Choroid plexus epithelial cell (primary cell): ENCODE results near the gene PLXNA2.

Experiments used
- DNase-seq: peaks from one replicate; pipeline ENCODE4 v3.0.0-alpha.2; 2010; ENCODE audit warnings: low read depth
- H3K4me3 ChIP-seq: 2 replicates; pipeline ENCODE4 v1.5.1; 2011; ENCODE audit warnings: low read depth, mild to moderate bottlenecking, control low read depth, low read length, moderate library complexity
- CTCF ChIP-seq: conservative IDR thresholded peaks from 2 replicates; pipeline ENCODE4 v1.5.1; 2011; ENCODE audit warnings: low read depth, mild to moderate bottlenecking, control low read depth, inconsistent platforms, low read length, moderate library complexity

The PLXNA2 gene

DNA sequence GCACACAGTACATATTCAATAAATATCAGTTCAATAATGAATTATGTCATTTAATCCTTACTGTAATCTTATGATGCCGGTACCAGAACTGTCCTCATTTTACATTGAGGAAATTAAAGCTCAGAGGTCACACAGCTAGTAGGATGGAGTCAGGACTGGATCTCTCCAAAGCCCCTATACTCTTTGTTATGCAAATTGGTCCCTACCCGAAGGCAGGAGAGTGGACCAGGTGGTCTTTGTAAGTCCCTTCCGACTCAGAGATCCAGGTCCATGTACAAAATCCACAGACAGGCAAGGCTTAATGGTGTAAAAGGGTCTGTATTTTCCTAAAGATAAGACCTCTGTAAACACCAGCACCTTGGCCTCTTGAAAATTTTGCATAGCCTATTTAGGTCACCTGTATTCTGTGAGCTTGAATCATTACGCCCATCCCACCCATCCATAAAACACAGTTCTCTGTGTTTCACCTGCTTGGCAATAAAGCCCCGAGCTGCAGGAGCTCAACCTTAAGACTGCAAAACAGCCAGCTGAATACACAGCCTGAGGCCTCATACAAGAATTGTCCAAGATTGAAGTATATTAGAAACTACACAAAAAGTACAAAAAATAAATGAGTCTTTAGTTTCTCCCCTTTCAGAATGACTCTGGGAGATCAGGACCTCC lies 41.7 kb downstream of the PLXNA2 start:
- no peak for DNase-seq
- no peak overlapping the region for H3K4me3 ChIP-seq
- no peak for TF ChIP-seq CTCF

- TF ChIP-seq CTCF: no peak
- H3K4me3 ChIP-seq: no peak overlapping the region
- DNase-seq: peak; percentile 89
These were observed 43.0 kb downstream of the PLXNA2 start for GRCh38 chr1:208201229-208201628.

DNA sequence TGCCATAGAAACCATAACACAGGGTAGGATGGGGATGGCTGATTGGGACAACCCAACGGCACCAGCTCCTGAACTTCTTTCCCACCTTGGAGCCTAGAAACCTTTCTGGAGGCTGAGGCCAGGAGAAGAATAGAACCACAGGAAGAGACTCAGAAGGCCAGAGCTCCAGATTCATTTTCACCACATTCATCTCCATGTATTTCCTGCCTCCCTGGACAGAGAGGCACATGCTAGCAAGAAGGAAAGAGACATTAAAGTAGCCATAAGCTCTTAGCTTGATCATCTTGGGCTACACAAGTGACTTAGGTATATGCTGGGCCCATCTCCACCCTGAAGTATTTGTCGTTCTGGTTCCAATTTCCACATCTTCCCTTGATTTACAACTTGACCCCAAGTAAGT lies 44.1 kb downstream of the PLXNA2 start:
- no peak for TF ChIP-seq CTCF
- no peak for DNase-seq
- H3K4me3 ChIP-seq: no peak overlapping the region

GRCh38 chr1:208198236-208198635 lies 45.9 kb downstream of the PLXNA2 start:
- no peak for DNase-seq
- no peak overlapping the region for H3K4me3 ChIP-seq
- no peak for TF ChIP-seq CTCF

GRCh38 chr1:208194944-208195343 lies 49.2 kb downstream of the PLXNA2 start:
- TF ChIP-seq CTCF: no peak
- DNase-seq: no peak
- H3K4me3 ChIP-seq: no peak overlapping the region

- no peak overlapping the region for H3K4me3 ChIP-seq
- no peak for TF ChIP-seq CTCF
- DNase-seq: peak; percentile 85
These were observed 51.2 kb downstream of the PLXNA2 start for GRCh38 chr1:208192995-208193394.

GRCh38 chr1:208190784-208191183 lies 53.4 kb downstream of the PLXNA2 start:
- DNase-seq: no peak
- no peak for TF ChIP-seq CTCF
- no peak overlapping the region for H3K4me3 ChIP-seq
